NCI-H187 treated with DMSO at 0.1 percent for 48 hours (cell line): Measurements from ENCODE around the gene ARHGEF28.

ENCODE experiments used
- DNase-seq: peaks from one replicate; lab custom pipeline; 2025; lab: John Stamatoyannopoulos, UW

The ARHGEF28 gene

DNA sequence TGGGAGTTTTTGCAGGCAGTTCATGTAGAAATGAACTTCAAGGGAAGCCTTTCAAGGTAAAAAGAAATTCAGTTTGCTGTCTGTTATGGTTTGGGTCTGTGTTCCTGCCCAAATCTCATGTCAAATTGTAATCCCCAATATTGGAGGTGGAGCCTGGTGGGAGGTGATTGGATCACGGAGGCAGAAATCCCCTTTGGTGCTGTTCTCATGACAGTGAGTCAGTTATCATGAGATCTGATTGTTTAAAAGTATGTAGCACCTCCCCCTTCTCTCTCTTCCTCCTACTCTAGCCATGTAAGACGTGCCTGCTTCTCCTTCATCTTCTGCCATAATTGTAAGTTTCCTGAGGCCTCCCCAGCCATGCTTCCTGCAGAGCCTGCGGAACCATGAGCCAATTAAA, 341.4 kb downstream of the ARHGEF28 start:
- no peak for DNase-seq

DNA sequence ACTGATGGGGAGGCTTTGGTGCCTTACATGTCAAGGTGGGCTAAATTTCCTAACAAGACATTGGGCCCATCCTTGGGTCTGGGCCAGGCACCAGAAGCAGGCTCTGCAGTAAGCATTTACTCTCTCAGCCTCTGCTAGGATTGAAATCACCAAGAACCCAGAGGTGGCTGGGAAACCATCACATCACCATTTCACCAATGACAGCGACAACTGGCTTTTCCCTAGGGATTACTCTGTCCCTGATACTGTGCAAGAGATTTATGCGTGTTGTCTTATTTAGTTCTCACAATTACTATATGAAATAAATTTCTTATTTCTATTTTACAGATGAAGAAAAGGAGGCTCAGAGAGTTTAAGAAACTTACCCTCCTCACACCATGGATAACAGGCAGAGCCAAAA, 342.2 kb downstream of the ARHGEF28 start:
- DNase-seq: no peak

DNA sequence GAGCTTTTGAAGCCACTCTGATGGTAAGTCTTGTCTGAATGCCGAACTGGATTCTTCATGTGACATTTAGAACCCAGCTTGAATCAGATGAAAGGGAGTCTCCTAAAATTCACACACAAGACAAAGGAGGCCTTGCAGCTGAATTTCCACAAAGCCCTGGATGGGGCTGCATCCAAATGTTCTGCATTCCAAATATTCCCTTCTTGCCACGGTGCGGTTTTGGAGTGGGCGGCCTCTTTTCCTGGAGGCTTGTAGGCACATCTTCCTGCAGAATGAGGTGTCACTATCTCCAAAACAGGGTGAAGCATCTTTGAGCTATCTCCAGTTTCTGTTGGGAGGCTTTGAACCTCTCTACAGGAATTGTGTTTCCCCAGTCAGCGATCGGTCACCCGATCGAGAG, 342.7 kb downstream of the ARHGEF28 start:
- no peak for DNase-seq

DNA sequence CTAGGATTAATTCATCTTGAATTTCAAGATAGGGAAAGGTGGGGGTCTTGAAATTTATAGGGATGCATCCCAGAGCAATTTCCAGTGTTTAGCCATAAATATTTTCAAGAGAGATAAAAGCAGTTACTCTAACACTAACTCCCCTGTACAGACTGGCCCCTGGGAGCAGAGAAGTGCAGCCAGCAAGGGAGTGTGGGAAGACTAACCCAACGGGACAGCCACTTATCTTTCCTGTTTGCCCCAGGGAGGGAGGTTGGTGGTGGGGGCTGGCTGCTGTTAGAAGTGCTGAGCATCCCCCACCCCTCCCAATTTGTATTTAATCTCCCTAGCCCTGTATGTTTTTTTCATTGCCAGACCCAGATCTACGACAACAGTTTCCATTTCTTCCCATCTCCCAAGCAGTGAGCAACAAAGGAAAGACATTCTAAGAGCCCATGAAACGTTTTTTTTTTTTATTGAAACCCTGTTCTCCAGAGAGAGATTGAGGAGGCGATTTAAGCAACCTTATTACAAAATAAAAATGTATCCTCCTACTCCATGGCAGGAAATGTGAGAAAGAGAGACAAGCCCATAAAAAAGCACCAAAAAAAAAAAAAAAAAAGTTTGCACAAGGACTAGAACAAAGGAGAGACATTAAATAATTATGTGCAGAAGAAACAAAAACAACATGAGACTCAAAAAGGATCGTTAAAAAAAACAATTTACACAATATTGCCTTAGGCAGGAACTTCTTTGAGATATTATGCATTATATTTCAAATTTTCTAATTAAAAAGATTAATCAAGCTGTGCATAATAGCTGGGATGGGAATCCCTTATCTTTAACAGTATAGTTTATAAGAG, 343.4 kb downstream of the ARHGEF28 start:
- DNase-seq: no peak

DNA sequence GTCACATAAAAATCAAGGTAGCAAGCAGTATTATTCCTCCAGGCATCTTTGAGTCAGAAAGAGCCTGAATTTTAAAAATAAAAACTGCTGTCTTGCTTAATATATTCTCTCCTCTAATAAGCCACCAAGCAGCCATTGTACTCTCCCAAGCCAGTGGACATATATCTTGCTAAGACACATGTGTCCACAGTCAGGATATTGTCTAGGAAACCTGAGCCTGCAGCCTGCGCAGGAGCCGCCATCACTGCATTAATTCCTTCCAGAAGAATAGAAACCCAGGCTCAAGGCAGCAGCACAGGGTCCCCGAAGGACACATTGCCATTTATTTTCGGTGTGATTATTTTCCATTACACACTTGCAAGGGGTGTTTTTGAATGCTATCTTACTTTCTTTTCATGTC, 345.3 kb downstream of the ARHGEF28 start:
- DNase-seq: no peak

DNA sequence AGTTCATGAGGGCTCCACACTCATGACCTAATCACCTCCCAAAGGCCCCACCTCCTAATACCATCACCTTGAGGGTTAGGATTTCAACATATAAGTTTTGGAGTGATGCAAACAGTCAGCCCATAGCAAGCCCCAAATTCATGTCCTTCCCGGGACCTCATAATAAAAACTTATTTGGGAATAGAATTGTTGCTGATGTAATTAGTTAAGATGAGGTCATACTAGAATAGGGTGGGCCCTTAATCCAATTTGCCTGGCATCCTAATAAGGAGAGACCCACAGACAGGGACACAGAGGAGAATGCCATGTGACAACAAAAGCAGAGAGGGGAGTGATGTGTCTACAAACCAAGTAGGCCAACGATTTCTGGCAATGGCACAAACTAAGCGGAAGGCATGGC, 347.1 kb downstream of the ARHGEF28 start:
- DNase-seq: no peak

DNA sequence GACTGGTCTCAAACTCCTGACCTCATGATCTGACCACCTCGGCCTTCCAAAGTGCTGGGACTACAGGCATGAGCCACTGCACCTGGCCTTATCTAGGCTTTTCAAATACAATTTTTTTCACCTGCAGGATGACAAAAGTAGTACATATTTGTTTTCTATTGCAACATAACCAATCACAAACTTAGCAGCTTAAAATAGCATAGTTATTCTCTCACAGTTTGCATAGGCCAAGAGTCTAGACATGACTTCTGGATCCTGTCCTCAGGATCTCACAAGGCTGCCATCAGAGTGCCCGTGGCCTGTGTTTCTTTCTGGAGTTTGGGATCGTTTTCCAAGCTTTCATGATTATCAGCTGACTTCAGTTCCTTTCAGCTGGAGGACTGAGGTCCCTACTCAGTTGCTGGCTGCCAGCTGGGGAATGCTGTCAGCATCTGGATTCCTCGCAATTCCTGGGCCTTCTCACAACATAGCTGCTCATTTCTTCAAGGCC, 348.9 kb downstream of the ARHGEF28 start:
- DNase-seq: no peak

DNA sequence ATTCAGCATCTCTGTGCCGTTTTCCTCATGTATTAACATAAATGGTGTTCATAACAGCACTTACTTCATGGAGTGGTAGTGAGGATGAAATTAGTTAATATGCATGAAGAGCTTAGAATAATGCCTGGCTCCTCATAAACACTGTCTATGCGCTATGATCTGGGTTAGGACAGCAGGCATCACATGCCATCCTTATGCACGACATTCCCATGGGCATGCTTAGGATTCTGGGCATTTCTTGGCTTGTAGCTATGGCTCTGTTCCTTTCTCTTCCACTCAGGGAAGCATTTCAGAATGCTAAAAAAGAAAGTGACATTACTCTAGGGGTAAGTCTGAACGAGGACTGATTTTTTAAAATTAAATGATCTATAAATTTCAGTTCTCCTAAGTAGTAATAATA, 349.8 kb downstream of the ARHGEF28 start:
- DNase-seq: no peak

DNA sequence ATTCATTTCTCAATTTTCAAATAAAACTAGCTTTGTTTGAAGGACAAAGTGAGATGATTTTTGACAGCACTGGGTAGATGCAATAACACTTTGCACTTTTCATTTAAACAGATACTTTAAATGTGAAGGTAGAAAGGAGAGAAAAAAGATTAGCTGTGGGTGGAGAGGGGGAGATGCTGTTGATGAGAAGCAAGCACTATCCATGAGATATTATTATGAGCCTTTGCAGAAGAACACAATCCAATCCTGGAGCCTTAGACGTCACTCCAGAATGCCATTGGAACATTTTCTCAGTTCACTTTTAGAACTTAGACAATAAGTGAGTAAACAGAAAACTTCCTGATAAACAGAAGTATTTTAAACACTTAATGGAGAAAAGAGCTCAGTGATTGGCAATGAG, 351.1 kb downstream of the ARHGEF28 start:
- no peak for DNase-seq

DNA sequence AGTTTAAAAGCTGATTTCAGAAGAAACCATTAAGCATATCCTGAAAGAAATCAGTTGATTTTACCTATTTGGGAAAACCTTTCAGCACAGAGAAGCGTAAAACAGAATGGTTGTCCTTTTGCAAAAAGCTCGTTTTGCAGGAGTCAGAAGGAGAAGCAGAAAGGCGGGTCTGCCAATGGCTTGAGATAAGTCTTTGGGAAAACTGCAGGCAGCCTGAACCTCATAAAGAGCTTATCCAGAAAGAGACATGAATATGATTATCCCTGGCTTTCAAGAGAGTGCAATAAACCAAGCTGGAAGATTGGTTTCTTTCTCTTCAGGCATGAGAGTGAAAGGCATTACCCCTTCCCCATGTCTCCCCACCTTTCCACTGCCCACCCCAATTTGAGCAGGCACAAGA, 353.3 kb downstream of the ARHGEF28 start:
- DNase-seq: no peak

DNA sequence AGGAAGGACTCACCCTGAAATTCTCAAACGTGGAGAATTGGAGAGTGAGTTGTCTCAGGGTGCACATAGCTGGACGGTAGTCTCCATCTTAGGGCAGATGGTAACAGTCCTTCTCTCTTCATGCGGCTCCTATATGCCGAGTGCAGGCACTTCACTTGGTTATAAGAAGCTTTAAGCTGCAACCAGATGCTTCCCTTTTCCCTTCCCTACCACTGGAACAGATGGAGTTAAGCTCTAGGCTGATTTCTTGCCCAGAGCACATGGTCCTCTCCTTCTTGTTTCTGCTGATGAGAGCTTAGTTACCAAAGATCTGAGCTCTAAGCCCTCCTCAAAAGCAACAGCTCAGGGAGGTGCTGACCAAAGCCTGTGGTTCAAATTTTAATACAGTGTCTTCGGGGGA, 355.7 kb downstream of the ARHGEF28 start:
- no peak for DNase-seq

DNA sequence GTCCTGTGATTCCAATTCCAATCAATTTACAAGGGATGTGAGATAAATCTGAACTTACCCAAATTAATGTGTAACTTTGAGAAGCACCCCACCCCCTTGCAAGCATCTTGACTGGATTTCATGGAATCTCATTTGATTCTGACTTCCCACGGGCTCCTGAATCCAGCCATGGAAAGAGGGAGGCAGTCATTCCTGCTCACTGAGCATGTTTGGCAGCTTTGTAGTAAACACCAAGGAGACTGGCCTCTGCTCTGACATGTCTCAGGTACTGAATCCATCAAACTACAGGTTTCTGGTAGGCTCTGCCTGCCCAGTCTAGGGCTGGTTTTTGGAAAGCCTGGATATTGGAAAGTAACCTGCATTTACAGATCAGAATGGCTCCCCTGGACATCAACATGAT, 357.6 kb downstream of the ARHGEF28 start:
- no peak for DNase-seq

DNA sequence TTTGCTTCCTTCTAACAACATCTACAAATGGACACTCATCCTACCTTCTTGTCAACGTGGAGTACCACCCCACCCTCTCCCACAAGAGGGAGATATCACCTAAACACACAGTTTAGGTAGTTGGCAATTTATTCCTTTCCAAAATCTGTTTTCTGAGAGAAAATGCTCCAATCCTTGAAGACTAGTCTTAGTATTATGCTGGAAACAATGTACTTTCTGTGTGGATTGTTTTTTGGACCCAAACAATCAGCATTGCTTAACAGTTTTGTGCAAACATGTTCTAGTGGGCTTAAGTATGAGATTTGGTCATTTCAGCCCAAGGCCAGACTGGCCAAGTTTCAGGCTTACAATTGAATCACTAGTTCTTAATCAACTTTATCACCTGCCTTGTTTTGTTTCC, 359.1 kb downstream of the ARHGEF28 start:
- DNase-seq: no peak

DNA sequence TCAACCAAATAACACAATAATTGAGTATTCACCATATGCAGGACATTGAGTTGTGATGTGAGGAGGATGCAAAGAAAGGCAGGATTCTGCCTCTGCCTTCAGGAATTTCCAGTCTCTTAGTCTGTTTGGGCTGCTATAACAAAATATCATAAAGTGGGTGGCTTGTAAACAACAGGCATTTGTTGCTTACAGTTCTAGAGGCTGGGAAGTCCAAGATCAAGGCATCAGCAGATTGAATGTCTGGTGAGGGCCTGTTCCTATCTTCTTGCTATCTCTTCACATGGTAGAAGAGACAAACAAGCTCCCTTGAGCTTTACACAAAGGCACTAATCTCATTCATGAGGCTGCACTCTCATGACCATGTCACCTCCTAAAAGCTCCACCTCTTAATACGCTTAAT, 360.7 kb downstream of the ARHGEF28 start:
- DNase-seq: no peak

DNA sequence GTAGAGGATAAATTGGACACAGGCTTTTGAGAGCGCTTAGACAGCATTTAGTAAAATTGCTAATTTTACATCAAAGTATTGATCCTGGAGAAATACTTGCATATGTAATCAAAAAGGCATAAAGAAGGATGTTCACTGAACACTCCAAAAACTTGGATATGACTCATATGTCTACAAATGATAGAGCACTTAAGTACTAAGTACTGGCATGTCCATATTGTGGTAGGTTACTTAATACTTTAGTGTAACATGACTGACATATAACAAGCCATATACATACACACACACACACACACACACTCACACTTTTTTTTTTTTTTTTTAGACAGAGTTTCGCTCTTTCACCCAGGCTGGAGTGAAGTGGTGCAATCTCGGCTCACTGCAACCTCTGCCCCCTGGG, 361.9 kb downstream of the ARHGEF28 start:
- DNase-seq: no peak

DNA sequence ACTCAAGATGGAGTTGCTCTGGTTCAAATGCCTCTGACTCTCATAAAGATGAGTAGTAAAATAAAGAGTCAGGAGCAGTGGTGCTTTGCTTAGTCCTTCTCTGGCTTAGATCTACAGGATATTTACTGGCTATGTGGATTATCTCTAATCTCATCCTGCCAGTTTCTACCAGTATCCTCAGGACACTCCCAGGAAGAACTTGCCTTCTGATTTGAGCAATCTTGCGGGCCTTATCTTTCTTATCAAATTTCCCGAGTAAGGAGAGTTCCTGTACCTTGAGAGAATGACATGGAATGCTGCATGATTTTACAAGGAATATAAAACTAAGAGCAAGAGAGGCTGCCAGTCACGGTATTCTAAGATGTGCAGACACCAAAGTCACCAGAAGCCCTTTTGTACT, 364.0 kb downstream of the ARHGEF28 start:
- no peak for DNase-seq
